Measurements from ENCODE around the gene SGK2. TPM values are rescaled to one million over a fixed set of nuclear protein-coding genes. Genes with fewer than 3 reads are reported as not detected.
A peak's percentile ranks its signal among the peaks of the same experiment; 100 is the strongest.

Gene SGK2
- total RNA-seq, 1 experiment from 2014 or later: 45.6 TPM

- H3K27ac Mint-ChIP-seq (ENCODE audit: unreplicated experiment): no peak overlapping the region
- BruUV-seq (replicated peaks): no TSS peak
- intact Hi-C loops (cut with micrococcal nuclease; ENCODE audit: unreplicated experiment): no loop called here
- no peak for DNase-seq
- H3K4me1 Mint-ChIP-seq (ENCODE audit: low read depth, unreplicated experiment): peaks cover 33% of the 10 kb centered on the region
- CTCF ChIA-PET: no interaction called here
- H3K27me3 Mint-ChIP-seq (ENCODE audit: unreplicated experiment): no peaks in the 10 kb centered on the region
- H3K36me3 Mint-ChIP-seq (ENCODE audit: insufficient read depth, unreplicated experiment): peaks cover 19% of the 10 kb centered on the region
- TF ChIP-seq, protein P1, sequence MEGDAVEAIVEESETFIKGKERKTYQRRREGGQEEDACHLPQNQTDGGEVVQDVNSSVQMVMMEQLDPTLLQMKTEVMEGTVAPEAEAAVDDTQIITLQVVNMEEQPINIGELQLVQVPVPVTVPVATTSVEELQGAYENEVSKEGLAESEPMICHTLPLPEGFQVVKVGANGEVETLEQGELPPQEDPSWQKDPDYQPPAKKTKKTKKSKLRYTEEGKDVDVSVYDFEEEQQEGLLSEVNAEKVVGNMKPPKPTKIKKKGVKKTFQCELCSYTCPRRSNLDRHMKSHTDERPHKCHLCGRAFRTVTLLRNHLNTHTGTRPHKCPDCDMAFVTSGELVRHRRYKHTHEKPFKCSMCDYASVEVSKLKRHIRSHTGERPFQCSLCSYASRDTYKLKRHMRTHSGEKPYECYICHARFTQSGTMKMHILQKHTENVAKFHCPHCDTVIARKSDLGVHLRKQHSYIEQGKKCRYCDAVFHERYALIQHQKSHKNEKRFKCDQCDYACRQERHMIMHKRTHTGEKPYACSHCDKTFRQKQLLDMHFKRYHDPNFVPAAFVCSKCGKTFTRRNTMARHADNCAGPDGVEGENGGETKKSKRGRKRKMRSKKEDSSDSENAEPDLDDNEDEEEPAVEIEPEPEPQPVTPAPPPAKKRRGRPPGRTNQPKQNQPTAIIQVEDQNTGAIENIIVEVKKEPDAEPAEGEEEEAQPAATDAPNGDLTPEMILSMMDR (IDR thresholded peaks at IDR 0.05; ENCODE audit: unreplicated experiment): no peak
- no peaks in the 10 kb centered on the region for H3K9me3 Mint-ChIP-seq (ENCODE audit: low read depth, unreplicated experiment)
- H3K4me3 Mint-ChIP-seq (ENCODE audit: low read depth, unreplicated experiment): no peak overlapping the region
These were observed 4.5 kb upstream of the SGK2 start for GRCh38 chr20:43554369-43554768.

DNA sequence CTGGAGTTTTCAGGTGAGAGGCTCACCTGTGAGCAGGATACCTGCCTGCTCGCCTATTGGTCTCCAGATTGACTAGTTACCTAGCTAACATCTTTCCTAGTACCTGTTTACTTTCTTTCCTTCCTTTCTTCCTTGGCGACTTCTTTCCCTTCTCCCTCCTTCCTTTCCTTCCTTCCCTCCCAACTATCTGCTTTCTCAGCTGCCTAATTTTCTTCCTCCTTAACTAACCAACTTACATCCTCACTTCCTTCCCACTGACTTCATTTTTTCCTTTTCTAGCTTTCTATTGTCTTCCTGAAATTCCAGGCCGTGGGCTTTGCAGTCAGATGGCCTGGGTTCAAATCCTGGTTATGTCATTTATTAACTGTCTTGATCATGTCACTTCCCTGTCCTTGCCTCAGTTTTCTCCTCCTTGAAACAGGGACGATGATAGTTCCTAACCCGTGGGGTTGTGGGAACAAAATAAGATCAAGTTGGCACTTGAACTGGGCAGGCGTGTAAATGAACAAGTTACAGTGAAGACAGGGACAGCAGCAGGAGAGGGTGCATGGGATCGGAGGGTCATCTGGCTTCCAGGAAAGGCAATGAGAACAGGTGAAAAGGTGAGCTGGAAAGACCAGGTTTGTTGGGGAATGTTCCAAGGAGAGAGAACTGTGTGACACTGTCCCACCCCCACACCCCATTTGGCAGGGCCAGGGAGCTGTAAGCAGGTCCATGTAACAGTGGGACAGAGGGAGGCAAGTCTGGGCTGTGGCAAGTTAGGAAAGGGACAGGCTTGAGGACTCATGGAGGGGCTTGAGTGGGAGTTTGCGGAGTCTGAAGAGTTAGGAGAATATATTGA lies 540 bp downstream of the SGK2 start:
- Mint-ChIP-seq H3K36me3 (ENCODE audit: insufficient read depth, unreplicated experiment) (peaks cover 21% of the 10 kb centered on the region), H3K9me3 (ENCODE audit: low read depth, unreplicated experiment) (no peaks in the 10 kb centered on the region), H3K27ac (ENCODE audit: unreplicated experiment) (peak overlapping the region; percentile 70), H3K4me3 (ENCODE audit: low read depth, unreplicated experiment) (peak overlapping the region; percentile 73), H3K27me3 (ENCODE audit: unreplicated experiment) (no peaks in the 10 kb centered on the region), H3K4me1 (ENCODE audit: low read depth, unreplicated experiment) (peaks cover 55% of the 10 kb centered on the region)
- CTCF ChIA-PET: interaction anchor here (0.6 to 2.6 kb wide), 14 partner anchors 9 to 1693 kb away, joined by 3 to 23 read pairs (median 6); partner anchors contain the start of gene IFT52
- TF ChIP-seq, protein P1 (IDR thresholded peaks at IDR 0.05; ENCODE audit: unreplicated experiment): no peak
- DNase-seq: peak; percentile 22
- intact Hi-C loops (cut with micrococcal nuclease; ENCODE audit: unreplicated experiment): loop anchor here (2.0 kb wide), 1 partner anchor 31 kb away; the partner anchor contains the start of gene IFT52
- BruUV-seq (replicated peaks): TSS peak; percentile 47

- Mint-ChIP-seq H3K27me3 (ENCODE audit: unreplicated experiment) (no peaks in the 10 kb centered on the region), H3K4me1 (ENCODE audit: low read depth, unreplicated experiment) (peaks cover 53% of the 10 kb centered on the region), H3K9me3 (ENCODE audit: low read depth, unreplicated experiment) (no peaks in the 10 kb centered on the region), H3K4me3 (ENCODE audit: low read depth, unreplicated experiment) (peak overlapping the region; percentile 8), H3K36me3 (ENCODE audit: insufficient read depth, unreplicated experiment) (peaks cover 21% of the 10 kb centered on the region), H3K27ac (ENCODE audit: unreplicated experiment) (no peak overlapping the region)
- TF ChIP-seq, protein P1 (IDR thresholded peaks at IDR 0.05; ENCODE audit: unreplicated experiment): no peak
- no peak for DNase-seq
- no TSS peak for BruUV-seq (replicated peaks)
- CTCF ChIA-PET: interaction anchor here (1.2 kb wide), 1 partner anchor 47 kb away, joined by 7 read pairs; no protein-coding TSS in a partner anchor
- intact Hi-C loops (cut with micrococcal nuclease; ENCODE audit: unreplicated experiment): no loop called here
These were observed 2.1 kb downstream of the SGK2 start for GRCh38 chr20:43560974-43561373.

- Mint-ChIP-seq H3K9me3 (ENCODE audit: low read depth, unreplicated experiment) (no peaks in the 10 kb centered on the region), H3K27me3 (ENCODE audit: unreplicated experiment) (no peaks in the 10 kb centered on the region), H3K27ac (ENCODE audit: unreplicated experiment) (no peak overlapping the region), H3K4me3 (ENCODE audit: low read depth, unreplicated experiment) (no peak overlapping the region), H3K36me3 (ENCODE audit: insufficient read depth, unreplicated experiment) (peaks cover 12% of the 10 kb centered on the region), H3K4me1 (ENCODE audit: low read depth, unreplicated experiment) (peaks cover 32% of the 10 kb centered on the region)
- TF ChIP-seq, protein P1 (IDR thresholded peaks at IDR 0.05; ENCODE audit: unreplicated experiment): no peak
- CTCF ChIA-PET: interaction anchor here (0.6 to 0.7 kb wide), 2 partner anchors 107 to 110 kb away, joined by 4 to 7 read pairs; no protein-coding TSS in a partner anchor
- intact Hi-C loops (cut with micrococcal nuclease; ENCODE audit: unreplicated experiment): no loop called here
- DNase-seq: no peak
- no TSS peak for BruUV-seq (replicated peaks)
These were observed 4.6 kb downstream of the SGK2 start for GRCh38 chr20:43563429-43563828.

Measured in Calu3 (cell line).